NCI-H2227 treated with DMSO at 0.1 percent for 48 hours (cell line): ENCODE results near the gene ENO3.
"Not testable (repeated sequence)": the region's sequence is repeated elsewhere in the genome, so short reads cannot be mapped to it uniquely, and the experiment has no call there.

Experiments
- DNase-seq: peaks from one replicate; lab custom pipeline; 2025; lab: John Stamatoyannopoulos, UW

The ENO3 gene

GRCh38 chr17:4950746-4951204 is at the start of gene ENO3:
TSS of gene ENO3 (plus strand) at chr17:4951119. CDS start at chr17:4951830, 711 bp downstream.
- DNase-seq: no peak

- no peak for DNase-seq
Observed at GRCh38 chr17:4901648-4902344, 49.1 kb upstream of the ENO3 start.

- no peak for DNase-seq
Observed at GRCh38 chr17:4902540-4902939, 48.4 kb upstream of the ENO3 start.

- DNase-seq: peak; percentile 53
Observed at GRCh38 chr17:4903051-4903818, 47.7 kb upstream of the ENO3 start, which contains the start of gene CHRNE. TSS of gene CHRNE (minus strand) at chr17:4903098. CDS start at chr17:4903063, 35 bp downstream.

GRCh38 chr17:4906642-4907041 is 44.3 kb upstream of the ENO3 start:
- not testable (repeated sequence) for DNase-seq

GRCh38 chr17:4908301-4908700 is 42.6 kb upstream of the ENO3 start:
- no peak for DNase-seq

- peak; percentile 26 for DNase-seq
Observed at GRCh38 chr17:4908711-4909496, 42.0 kb upstream of the ENO3 start.

GRCh38 chr17:4913994-4914393 is 36.9 kb upstream of the ENO3 start:
- no peak for DNase-seq

- not testable (repeated sequence) for DNase-seq
Observed at GRCh38 chr17:4914551-4914950, 36.4 kb upstream of the ENO3 start.

- DNase-seq: no peak
Observed at GRCh38 chr17:4919511-4920047, 31.3 kb upstream of the ENO3 start.

GRCh38 chr17:4920351-4921048 is 30.4 kb upstream of the ENO3 start:
- no peak for DNase-seq

- DNase-seq: no peak
Observed at GRCh38 chr17:4921320-4921719, 29.6 kb upstream of the ENO3 start.

GRCh38 chr17:4926577-4927335 is 24.2 kb upstream of the ENO3 start:
- not testable (repeated sequence) for DNase-seq

GRCh38 chr17:4928881-4929280 is 22.0 kb upstream of the ENO3 start:
- DNase-seq: no peak

- DNase-seq: no peak
Observed at GRCh38 chr17:4931963-4932362, 19.0 kb upstream of the ENO3 start, which contains the start of gene GP1BA. TSS of gene GP1BA (plus strand) at chr17:4932277. CDS start at chr17:4932605, 328 bp downstream.

- no peak for DNase-seq
Observed at GRCh38 chr17:4932756-4933155, 18.2 kb upstream of the ENO3 start.

- DNase-seq: no peak
Observed at GRCh38 chr17:4933646-4934045, 17.3 kb upstream of the ENO3 start.

- no peak for DNase-seq
Observed at GRCh38 chr17:4934173-4934979, 16.5 kb upstream of the ENO3 start.

GRCh38 chr17:4935650-4936049 is 15.3 kb upstream of the ENO3 start:
- no peak for DNase-seq

GRCh38 chr17:4936436-4936835 is 14.5 kb upstream of the ENO3 start:
- DNase-seq: no peak
